Measurements from ENCODE around the gene PSD2. TPM values are rescaled to one million over a fixed set of nuclear protein-coding genes. Genes with fewer than 3 reads are reported as not detected.

PSD2 gene
- total and polyA plus RNA-seq, 11 donors = 0.04 to 0.11 (median 0.04) TPM; not detected in 8

DNA sequence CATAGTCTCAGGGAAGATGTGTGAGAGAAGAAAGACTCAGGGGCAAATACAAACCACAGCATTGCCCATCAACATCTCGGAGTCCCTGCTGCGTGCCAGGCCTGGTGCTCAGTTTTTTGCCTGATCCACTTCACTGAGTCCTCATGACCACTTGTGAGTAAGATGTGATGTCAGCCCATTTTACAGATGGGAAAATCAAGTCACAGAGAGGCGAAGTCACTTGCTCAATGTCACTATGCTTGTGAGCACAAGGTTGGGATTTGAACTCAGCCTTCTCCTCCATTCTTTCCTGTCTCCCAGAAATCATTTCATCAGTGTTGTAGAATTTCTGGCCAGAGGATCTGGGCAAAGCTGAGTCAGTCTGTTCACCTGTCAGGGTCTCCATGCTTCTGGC is 34.6 kb upstream of the PSD2 start:
- peaks cover 0 to 20% (median 3%) of the 10 kb centered on the region in 12 donors for H3K4me1 ChIP-seq
- no peak overlapping the region for H3K4me3 ChIP-seq
- TF ChIP-seq POLR2A (IDR thresholded peaks at IDR 0.05) (no peak), CTCF (IDR thresholded peaks at IDR 0.05) (no peak)
- DNase-seq = no peak
- peaks cover 5 to 45% (median 26%) of the 10 kb centered on the region in 9 donors for H3K27me3 ChIP-seq
- WGBS, 4 donors = 94 to 97% (median 95%) methylated on average over 3 of the region's 3 CpGs
- H3K36me3 ChIP-seq = no peaks in the 10 kb centered on the region
- H3K27ac ChIP-seq = no peak overlapping the region
- intact Hi-C loops (cut with DNase I) = loop anchor here in 8 of 10 donors (5.0 to 10.0 kb wide), 6 partner anchors 46 to 336 kb away; no protein-coding TSS in a partner anchor
- H3K9me3 ChIP-seq = no peaks in the 10 kb centered on the region
- ATAC-seq = no peak

DNA sequence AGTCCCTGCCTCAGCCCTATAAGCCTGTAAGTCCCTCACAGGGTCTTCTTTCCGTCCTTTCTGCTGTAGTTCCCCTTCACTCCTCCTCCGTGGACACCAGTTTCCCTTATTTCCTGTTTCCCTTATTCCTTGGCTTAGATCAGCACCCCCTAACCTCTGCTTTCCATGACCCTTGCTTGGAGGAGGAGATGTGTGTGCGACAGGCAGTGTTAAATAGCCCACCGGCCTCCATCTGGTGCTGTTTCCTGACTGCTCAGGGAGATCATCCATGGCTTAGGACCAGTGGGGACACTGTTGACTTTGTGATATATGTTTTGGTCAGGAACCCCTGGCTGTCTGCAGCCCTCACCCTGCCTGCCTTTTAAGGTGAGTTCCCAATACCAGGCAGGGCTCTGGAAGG is 34.1 kb upstream of the PSD2 start:
- no peaks in the 10 kb centered on the region for H3K9me3 ChIP-seq
- no peak for DNase-seq
- ATAC-seq = no peak
- no peaks in the 10 kb centered on the region for H3K36me3 ChIP-seq
- intact Hi-C loops (cut with DNase I) = loop anchor here in 8 of 10 donors (5.0 to 10.0 kb wide), 6 partner anchors 47 to 337 kb away; no protein-coding TSS in a partner anchor
- WGBS, 4 donors = 70 to 75% (median 72%) methylated on average over 4 of the region's 4 CpGs
- H3K4me3 ChIP-seq = no peak overlapping the region
- H3K4me1 ChIP-seq = peaks cover 0 to 15% (median 0%) of the 10 kb centered on the region in 12 donors
- no peak for TF ChIP-seq CTCF (IDR thresholded peaks at IDR 0.05)
- no peak for TF ChIP-seq POLR2A (IDR thresholded peaks at IDR 0.05)
- peaks cover 1 to 40% (median 21%) of the 10 kb centered on the region in 9 donors for H3K27me3 ChIP-seq
- no peak overlapping the region for H3K27ac ChIP-seq

DNA sequence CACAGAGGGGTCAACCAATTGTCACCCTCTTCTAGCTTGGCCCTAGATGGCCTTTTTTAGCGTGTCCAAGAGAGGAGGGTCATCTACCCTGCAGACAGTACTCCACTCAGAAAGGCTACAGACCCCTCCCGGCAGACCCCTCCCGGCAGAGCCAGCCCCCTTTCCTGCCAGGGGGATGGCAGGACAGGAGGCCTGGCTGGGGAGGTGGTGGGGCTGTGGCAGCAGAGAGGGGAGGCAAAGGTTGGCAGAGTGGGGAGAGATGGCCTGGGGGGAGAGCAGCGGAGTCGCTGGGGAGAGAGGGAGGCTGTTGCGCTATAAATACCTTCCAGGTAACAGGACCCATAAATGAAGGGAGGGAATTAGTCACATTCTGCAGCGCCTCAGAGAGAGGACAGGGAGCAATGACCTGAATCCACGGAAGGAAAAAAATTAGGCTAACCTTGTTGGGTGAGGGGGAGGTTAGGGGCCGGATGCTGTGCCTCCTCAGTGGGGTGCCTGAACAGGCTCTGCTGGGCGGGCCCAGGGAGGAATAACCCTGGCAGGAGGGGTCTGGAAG is 32.9 kb upstream of the PSD2 start:
- DNase-seq (no peak), ATAC-seq (no peak)
- TF ChIP-seq POLR2A (IDR thresholded peaks at IDR 0.05) (no peak), CTCF (IDR thresholded peaks at IDR 0.05) (no peak)
- H3K27me3 ChIP-seq = peaks cover 0 to 31% (median 19%) of the 10 kb centered on the region in 9 donors
- no peaks in the 10 kb centered on the region for H3K36me3 ChIP-seq
- intact Hi-C loops (cut with DNase I) = loop anchor here in 8 of 10 donors (5.0 to 10.0 kb wide), 6 partner anchors 48 to 338 kb away; no protein-coding TSS in a partner anchor
- no peaks in the 10 kb centered on the region for H3K9me3 ChIP-seq
- H3K4me3 ChIP-seq = no peak overlapping the region
- no peak overlapping the region for H3K27ac ChIP-seq
- WGBS, 4 donors = 68 to 79% (median 73%) methylated on average over 10 of the region's 10 CpGs
- H3K4me1 ChIP-seq = peaks cover 0 to 17% (median 2%) of the 10 kb centered on the region in 12 donors

GRCh38 chr5:139763280-139763929 is 32.2 kb upstream of the PSD2 start:
- no peaks in the 10 kb centered on the region for H3K36me3 ChIP-seq
- no peak for TF ChIP-seq POLR2A (IDR thresholded peaks at IDR 0.05)
- no peak for TF ChIP-seq CTCF (IDR thresholded peaks at IDR 0.05)
- 82 to 87% (median 83%) methylated on average over 12 of the region's 12 CpGs for WGBS, 4 donors
- DNase-seq (no peak), ATAC-seq (no peak)
- H3K9me3 ChIP-seq = no peaks in the 10 kb centered on the region
- peaks cover 0 to 31% (median 19%) of the 10 kb centered on the region in 9 donors for H3K27me3 ChIP-seq
- intact Hi-C loops (cut with DNase I) = loop anchor here in 8 of 10 donors (5.0 to 10.0 kb wide), 6 partner anchors 49 to 339 kb away; no protein-coding TSS in a partner anchor
- H3K27ac ChIP-seq = no peak overlapping the region
- H3K4me1 ChIP-seq = peaks cover 0 to 24% (median 8%) of the 10 kb centered on the region in 12 donors
- no peak overlapping the region for H3K4me3 ChIP-seq

All from heart left ventricle (tissue), 16 donors.